SK-N-SH (cell line): ENCODE measurements around the gene PLA2G4C. TPM values are rescaled to one million over a fixed set of nuclear protein-coding genes. Genes with fewer than 3 reads are reported as not detected.

Experiments used
- CTCF ChIA-PET: fragments of 300-600, 350-600 bp; formaldehyde crosslinking; extraction: SDS; loops from one replicate; lab custom pipeline; 2021; lab: Yijun Ruan, JAX
- POLR2A ChIA-PET: fragments of 350-600 bp; sonication (Branson Sonifier 250); formaldehyde crosslinking; extraction: SDS; loops from one replicate; lab custom pipeline; 2020; ENCODE audit warnings: antibody characterized with exemption, inconsistent platforms; lab: Yijun Ruan, JAX
- DNase-seq: peaks from one replicate; pipeline ENCODE4 v3.0.0; 2012
- H2AFZ ChIP-seq: fragments of 200-600 bp; sonication (generic); 2 replicates; pipeline ENCODE4 v1.8.1; 2016; ENCODE audit warnings: antibody characterized with exemption, mild to moderate bottlenecking, low read depth
- H3F3A ChIP-seq: fragments of 200-600 bp; sonication (generic); replicated peaks from 2 replicates; pipeline ENCODE3; 2016; ENCODE audit warnings: antibody characterized with exemption, mild to moderate bottlenecking; ENCODE audit not compliant: insufficient read depth
- H3K27ac ChIP-seq, 2 experiments: fragments of 200-500 bp in 1 of 2; fragments of 200-600 bp in 1 of 2; sonication (Bioruptor generic) in 1 of 2; sonication (generic), shearing (Covaris generic) in 1 of 2; 2 replicates each; pipeline versions ENCODE4 v1.5.1 to v1.6.1; 2014 to 2016; ENCODE audit warnings: low read depth in 2 of 2, inconsistent platforms in 1 of 2, low read length in 1 of 2, mild to moderate bottlenecking in 1 of 2, mixed read lengths in 1 of 2
- H3K27me3 ChIP-seq: fragments of 200-600 bp; sonication (generic), shearing (Covaris generic); 2 replicates; pipeline ENCODE4 v1.6.1; 2016; ENCODE audit warnings: mixed run types; ENCODE audit not compliant: insufficient read depth
- H3K36me3 ChIP-seq, 2 experiments: fragments of 200-500 bp in 1 of 2; fragments of 200-600 bp in 1 of 2; sonication (Bioruptor generic) in 1 of 2; sonication (generic) in 1 of 2; replicated peaks in 1 of 2; 2 replicates each; pipeline versions ENCODE3 to v1.5.1; 2014 to 2016; ENCODE audit warnings: low read length in 1 of 2, mild to moderate bottlenecking in 1 of 2; ENCODE audit not compliant: insufficient read depth in 2 of 2, control insufficient read depth in 1 of 2
- H3K4me1 ChIP-seq, 2 experiments: fragments of 200-500 bp in 1 of 2; fragments of 200-600 bp in 1 of 2; sonication (Bioruptor generic) in 1 of 2; sonication (generic), shearing (Covaris generic) in 1 of 2; 2 replicates each; pipeline versions ENCODE4 v1.5.1 to v1.6.1; 2014 to 2016; ENCODE audit warnings: low read depth in 1 of 2, low read length in 1 of 2, mixed run types in 1 of 2; ENCODE audit not compliant: insufficient read depth in 2 of 2, control insufficient read depth in 1 of 2
- H3K4me2 ChIP-seq: fragments of 200-600 bp; sonication (generic), shearing (Covaris generic); 2 replicates; pipeline ENCODE4 v1.6.1; 2017; ENCODE audit warnings: mixed run types
- H3K4me3 ChIP-seq, 2 experiments: fragments of 200-500 bp in 1 of 2; fragments of 200-600 bp in 1 of 2; sonication (Bioruptor generic) in 1 of 2; sonication (generic), shearing (Covaris generic) in 1 of 2; 2 replicates each; pipeline versions ENCODE4 v1.5.1 to v1.8.1; 2014 to 2016; ENCODE audit warnings: low read depth in 2 of 2, inconsistent platforms in 1 of 2, low read length in 1 of 2, mild to moderate bottlenecking in 1 of 2, mixed read lengths in 1 of 2, moderate library complexity in 1 of 2
- H3K79me2 ChIP-seq: fragments of 200-600 bp; sonication (generic); 2 replicates; pipeline ENCODE4 v1.8.1; 2017; ENCODE audit warnings: mild to moderate bottlenecking; ENCODE audit not compliant: insufficient read depth
- H3K9ac ChIP-seq: fragments of 200-600 bp; sonication (generic); 2 replicates; pipeline ENCODE4 v1.6.1; 2017; ENCODE audit warnings: mixed run types
- H3K9me2 ChIP-seq: fragments of 200-600 bp; sonication (generic); 2 replicates; pipeline ENCODE4 v1.6.1; 2017; ENCODE audit warnings: mixed run types
- H3K9me3 ChIP-seq: fragments of 200-600 bp; sonication (generic); 2 replicates; pipeline ENCODE4 v1.6.1; 2017; ENCODE audit warnings: mixed run types, mild to moderate bottlenecking, moderate library complexity
- H4K20me1 ChIP-seq: fragments of 200-600 bp; sonication (generic); 2 replicates; pipeline ENCODE4 v1.6.1; 2017; ENCODE audit warnings: mild to moderate bottlenecking, mixed run types; ENCODE audit not compliant: insufficient read depth
- CHD2 ChIP-seq: fragments of 150-350 bp; IDR thresholded peaks from 2 replicates; pipeline ENCODE4 v1.6.1; 2018; ENCODE audit warnings: low read length; ENCODE audit not compliant: partially characterized antibody
- ELF1 ChIP-seq: IDR thresholded peaks from 2 replicates; pipeline ENCODE4 v1.4.0; 2012
- EP300 ChIP-seq, 2 experiments: IDR thresholded peaks; 2 replicates each; pipeline versions ENCODE4 v1.4.0 to v1.6.1; 2012; ENCODE audit warnings: borderline replicate concordance in 1 of 2, low read depth in 1 of 2, low read length in 1 of 2
- EZH2phosphoT487 ChIP-seq: fragments of 200-600 bp; sonication (generic); IDR thresholded peaks from 2 replicates; pipeline ENCODE4 v1.6.1; 2017; ENCODE audit warnings: low read depth, mixed run types, mild to moderate bottlenecking, antibody characterized with exemption, moderate library complexity, borderline replicate concordance
- FOSL2 ChIP-seq: IDR thresholded peaks from 2 replicates; pipeline ENCODE4 v1.4.0; 2012; ENCODE audit warnings: low read depth, mild to moderate bottlenecking, moderate library complexity, borderline replicate concordance
- FOXM1 ChIP-seq: IDR thresholded peaks from 2 replicates; pipeline ENCODE4 v1.4.0; 2012; ENCODE audit warnings: low read depth, mild to moderate bottlenecking
- JUND ChIP-seq: IDR thresholded peaks from 2 replicates; pipeline ENCODE4 v1.4.0; 2012
- POLR2AphosphoS5 ChIP-seq: IDR thresholded peaks from 2 replicates; pipeline ENCODE4 v1.6.1; 2012; ENCODE audit warnings: low read depth, low read length
- RAD21 ChIP-seq: IDR thresholded peaks from 2 replicates; pipeline ENCODE4 v1.6.1; 2012; ENCODE audit warnings: mild to moderate bottlenecking, low read length
- RCOR1 ChIP-seq: fragments of 150-350 bp; IDR thresholded peaks from 2 replicates; pipeline ENCODE4 v1.6.1; 2017; ENCODE audit warnings: antibody characterized with exemption, low read length
- RFX5 ChIP-seq: IDR thresholded peaks from 2 replicates; pipeline ENCODE4 v1.6.1; 2012; ENCODE audit warnings: mild to moderate bottlenecking, improper control_type of control experiment, low read length
- RXRA ChIP-seq: IDR thresholded peaks from 2 replicates; pipeline ENCODE4 v1.4.0; 2012; ENCODE audit warnings: low read depth, mild to moderate bottlenecking, borderline replicate concordance
- YY1 ChIP-seq: IDR thresholded peaks from 2 replicates; pipeline ENCODE4 v1.4.0; 2012; ENCODE audit warnings: low read depth, mild to moderate bottlenecking
- WGBS: methylation state at CpG from one replicate; pipeline ENCODE4 v1.1.6; 2017; ENCODE audit warnings: low lambda C conversion rate; 5-methylcytosine and 5-hydroxymethylcytosine counted together
- polyA plus RNA-seq, 3 experiments: library from polyadenylated mRNA; depleted of rRNA; stranded (reverse); fragments of >200 nt; gene quantifications; 2 replicates each; pipeline ENCODE4 v1.2.3, GENCODE V29; 2012
- TF ChIP-seq, protein P1 (sequence below): IDR thresholded peaks from 2 replicates; pipeline ENCODE4; 2012
- TF ChIP-seq, protein P2 (sequence below): fragments of 150-350 bp; IDR thresholded peaks from 2 replicates; pipeline ENCODE4 v1.6.1; 2016; ENCODE audit warnings: mild to moderate bottlenecking, low read depth, low read length
- TF ChIP-seq, protein P3 (sequence below): IDR thresholded peaks from 2 replicates; pipeline ENCODE4 v1.4.0; 2012; ENCODE audit warnings: low read depth, borderline replicate concordance
- TF ChIP-seq, protein P4 (sequence below): IDR thresholded peaks from 2 replicates; pipeline ENCODE4 v1.4.0; 2012; ENCODE audit warnings: low read depth

PLA2G4C gene
- polyA plus RNA-seq, 1 of the 3 experiments (the other 2 are of a cell fraction): 6.1 TPM

DNA sequence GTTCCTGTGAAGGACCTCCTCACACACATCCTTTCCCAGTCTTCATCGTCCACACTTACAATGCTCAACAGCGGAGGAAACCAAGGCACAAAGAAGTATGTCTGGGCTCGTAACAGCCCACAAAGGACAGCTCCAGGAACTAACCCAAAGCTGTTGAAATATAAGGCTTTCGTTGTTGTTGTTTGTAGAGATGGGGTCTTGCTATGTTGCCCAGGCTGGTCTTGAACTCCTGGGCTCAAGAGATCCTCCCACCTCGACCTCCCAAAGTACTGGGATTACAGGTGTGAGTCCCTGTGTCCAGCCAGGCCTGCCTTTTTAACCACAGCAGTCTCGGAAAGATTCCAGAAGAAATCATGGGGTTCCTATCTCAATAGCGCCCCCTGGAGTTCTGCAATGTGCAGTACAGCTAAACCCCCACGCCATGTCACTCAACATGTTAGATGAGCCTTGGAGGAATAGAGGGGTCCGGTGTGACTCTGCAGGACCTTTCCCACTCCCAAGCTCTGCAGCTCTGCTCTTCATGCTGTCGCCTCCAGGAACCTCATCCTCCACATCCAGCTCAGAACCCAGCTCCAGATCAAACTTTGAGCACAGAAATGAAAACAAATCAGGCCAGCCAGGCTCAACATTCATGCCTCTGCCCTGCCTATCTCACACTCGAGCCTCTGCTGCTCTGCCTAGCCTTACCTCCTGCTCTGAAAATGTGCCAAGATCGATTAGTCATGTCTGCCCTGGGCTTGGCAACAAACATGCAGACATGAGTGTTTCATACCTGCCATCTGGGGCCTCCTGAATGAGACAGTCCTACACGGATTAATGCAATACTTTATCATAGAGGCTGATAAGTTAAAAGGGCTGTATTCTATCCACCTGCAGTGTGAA lies 7.5 kb downstream of the PLA2G4C start (continued):
- TF ChIP-seq EZH2phosphoT487: no peak
- TF ChIP-seq CHD2: no peak
- no peak for TF ChIP-seq ELF1
- TF ChIP-seq YY1: no peak
- TF ChIP-seq, protein P1, sequence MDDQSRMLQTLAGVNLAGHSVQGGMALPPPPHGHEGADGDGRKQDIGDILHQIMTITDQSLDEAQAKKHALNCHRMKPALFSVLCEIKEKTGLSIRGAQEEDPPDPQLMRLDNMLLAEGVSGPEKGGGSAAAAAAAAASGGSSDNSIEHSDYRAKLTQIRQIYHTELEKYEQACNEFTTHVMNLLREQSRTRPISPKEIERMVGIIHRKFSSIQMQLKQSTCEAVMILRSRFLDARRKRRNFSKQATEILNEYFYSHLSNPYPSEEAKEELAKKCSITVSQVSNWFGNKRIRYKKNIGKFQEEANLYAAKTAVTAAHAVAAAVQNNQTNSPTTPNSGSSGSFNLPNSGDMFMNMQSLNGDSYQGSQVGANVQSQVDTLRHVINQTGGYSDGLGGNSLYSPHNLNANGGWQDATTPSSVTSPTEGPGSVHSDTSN: peak; percentile 73
- TF ChIP-seq RAD21: peak; percentile 65

DNA sequence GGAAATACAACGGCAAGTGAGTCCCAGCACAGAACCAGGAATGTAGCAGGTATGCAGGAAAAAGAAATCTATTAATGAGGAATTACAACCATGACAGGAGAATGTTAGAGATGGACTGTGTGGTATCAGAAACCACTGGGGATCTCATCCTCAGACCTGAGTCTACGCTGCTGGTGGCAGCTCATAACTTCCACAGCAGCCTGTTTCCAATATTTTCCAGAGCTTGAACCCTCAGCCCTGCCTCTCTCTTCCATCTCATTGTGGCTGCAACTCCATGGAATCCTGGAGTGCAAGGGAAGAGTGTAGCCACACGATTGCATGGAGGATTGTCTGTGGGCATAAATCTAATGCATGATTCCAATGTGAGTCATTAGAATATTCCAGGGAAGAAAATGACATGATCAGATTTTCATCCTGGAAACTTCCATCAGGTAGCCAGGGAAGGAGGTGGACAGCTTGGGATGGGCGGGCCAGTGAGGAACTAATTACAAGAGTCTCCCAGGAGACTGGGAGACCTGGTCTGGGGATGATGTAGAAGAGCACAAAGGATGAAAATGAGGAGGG lies 14.9 kb downstream of the PLA2G4C start:
- Histone ChIP-seq H3K4me1 (no peaks in the 10 kb centered on the region; a peak in 1 of 4 replicates), H3K4me3 (no peak overlapping the region), H4K20me1 (no peaks in the 10 kb centered on the region), H3F3A (peaks cover 3% of the 10 kb centered on the region), H3K9ac (no peak overlapping the region), H3K36me3 (no peaks in the 10 kb centered on the region), H3K9me2 (no peaks in the 10 kb centered on the region), H2AFZ (no peak overlapping the region), H3K27ac (no peak overlapping the region), H3K9me3 (no peaks in the 10 kb centered on the region; the same call in 1 of the 2 replicates), H3K79me2 (no peaks in the 10 kb centered on the region), H3K4me2 (no peak overlapping the region), H3K27me3 (no peaks in the 10 kb centered on the region)
- DNase-seq: no peak
- WGBS: 37% methylated on average over 4 of the region's 4 CpGs
- TF ChIP-seq, protein P1: no peak
- TF ChIP-seq FOSL2: peak; percentile 10; the same call in 1 of the 2 replicates
- TF ChIP-seq, protein P2, sequence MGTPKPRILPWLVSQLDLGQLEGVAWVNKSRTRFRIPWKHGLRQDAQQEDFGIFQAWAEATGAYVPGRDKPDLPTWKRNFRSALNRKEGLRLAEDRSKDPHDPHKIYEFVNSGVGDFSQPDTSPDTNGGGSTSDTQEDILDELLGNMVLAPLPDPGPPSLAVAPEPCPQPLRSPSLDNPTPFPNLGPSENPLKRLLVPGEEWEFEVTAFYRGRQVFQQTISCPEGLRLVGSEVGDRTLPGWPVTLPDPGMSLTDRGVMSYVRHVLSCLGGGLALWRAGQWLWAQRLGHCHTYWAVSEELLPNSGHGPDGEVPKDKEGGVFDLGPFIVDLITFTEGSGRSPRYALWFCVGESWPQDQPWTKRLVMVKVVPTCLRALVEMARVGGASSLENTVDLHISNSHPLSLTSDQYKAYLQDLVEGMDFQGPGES: no peak
- POLR2A ChIA-PET: no interaction called here
- CTCF ChIA-PET: interaction anchor here (0.9 to 1.6 kb wide), 3 partner anchors 15 to 489 kb away, joined by 3 read pairs; partner anchors contain the start of gene PLA2G4C

DNA sequence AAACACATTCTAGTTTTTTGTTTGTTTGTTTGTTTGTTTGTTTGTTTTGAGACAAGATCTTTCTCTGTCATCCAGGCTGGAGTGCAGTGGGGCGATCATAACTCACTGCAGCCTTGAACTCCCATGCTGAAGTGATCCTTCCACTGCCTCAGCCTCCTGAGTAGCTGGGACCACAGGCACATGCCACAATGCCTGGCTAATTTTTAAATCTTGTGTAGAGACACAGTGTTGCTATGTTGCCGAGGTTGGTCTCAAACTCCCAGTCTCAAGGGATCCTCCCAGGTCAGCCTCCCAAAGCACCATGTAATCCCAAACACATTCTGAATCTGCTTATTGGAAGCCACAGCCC lies 15.8 kb downstream of the PLA2G4C start:
- H3K4me2 ChIP-seq: no peak overlapping the region
- WGBS: 78% methylated on average over 2 of the region's 2 CpGs

More for the DNA sequence above, 15.8 kb downstream of the PLA2G4C start:
- H3K9ac ChIP-seq: no peak overlapping the region
- no peaks in the 10 kb centered on the region for H3K79me2 ChIP-seq
- TF ChIP-seq ELF1 (no peak), JUND (no peak), RCOR1 (no peak), RFX5 (no peak), YY1 (no peak), FOSL2 (no peak), RXRA (no peak), CHD2 (no peak), EZH2phosphoT487 (no peak), FOXM1 (no peak), EP300 (IDR thresholded peaks at IDR 0.05; ENCODE audit: borderline replicate concordance in 1 of 2, low read depth in 1 of 2, low read length in 1 of 2) (no peak), POLR2AphosphoS5 (no peak)
- TF ChIP-seq, protein P3, sequence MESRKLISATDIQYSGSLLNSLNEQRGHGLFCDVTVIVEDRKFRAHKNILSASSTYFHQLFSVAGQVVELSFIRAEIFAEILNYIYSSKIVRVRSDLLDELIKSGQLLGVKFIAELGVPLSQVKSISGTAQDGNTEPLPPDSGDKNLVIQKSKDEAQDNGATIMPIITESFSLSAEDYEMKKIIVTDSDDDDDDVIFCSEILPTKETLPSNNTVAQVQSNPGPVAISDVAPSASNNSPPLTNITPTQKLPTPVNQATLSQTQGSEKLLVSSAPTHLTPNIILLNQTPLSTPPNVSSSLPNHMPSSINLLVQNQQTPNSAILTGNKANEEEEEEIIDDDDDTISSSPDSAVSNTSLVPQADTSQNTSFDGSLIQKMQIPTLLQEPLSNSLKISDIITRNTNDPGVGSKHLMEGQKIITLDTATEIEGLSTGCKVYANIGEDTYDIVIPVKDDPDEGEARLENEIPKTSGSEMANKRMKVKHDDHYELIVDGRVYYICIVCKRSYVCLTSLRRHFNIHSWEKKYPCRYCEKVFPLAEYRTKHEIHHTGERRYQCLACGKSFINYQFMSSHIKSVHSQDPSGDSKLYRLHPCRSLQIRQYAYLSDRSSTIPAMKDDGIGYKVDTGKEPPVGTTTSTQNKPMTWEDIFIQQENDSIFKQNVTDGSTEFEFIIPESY: no peak
- TF ChIP-seq, protein P4, sequence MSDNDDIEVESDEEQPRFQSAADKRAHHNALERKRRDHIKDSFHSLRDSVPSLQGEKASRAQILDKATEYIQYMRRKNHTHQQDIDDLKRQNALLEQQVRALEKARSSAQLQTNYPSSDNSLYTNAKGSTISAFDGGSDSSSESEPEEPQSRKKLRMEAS: no peak
- H3K4me1 ChIP-seq: no peaks in the 10 kb centered on the region; a peak in 1 of 4 replicates
- no peaks in the 10 kb centered on the region for H4K20me1 ChIP-seq
- DNase-seq: no peak
- no peaks in the 10 kb centered on the region for H3K27me3 ChIP-seq
- peaks cover 3% of the 10 kb centered on the region for H3F3A ChIP-seq
- H3K36me3 ChIP-seq: no peaks in the 10 kb centered on the region
- CTCF ChIA-PET: no interaction called here
- H3K4me3 ChIP-seq: no peak overlapping the region
- H2AFZ ChIP-seq: no peak overlapping the region
- H3K9me3 ChIP-seq: no peaks in the 10 kb centered on the region; the same call in 1 of the 2 replicates
- POLR2A ChIA-PET: no interaction called here
- H3K9me2 ChIP-seq: no peaks in the 10 kb centered on the region
- no peak overlapping the region for H3K27ac ChIP-seq
